ENCODE measurements around the gene TBC1D22A.

TBC1D22A gene

DNA sequence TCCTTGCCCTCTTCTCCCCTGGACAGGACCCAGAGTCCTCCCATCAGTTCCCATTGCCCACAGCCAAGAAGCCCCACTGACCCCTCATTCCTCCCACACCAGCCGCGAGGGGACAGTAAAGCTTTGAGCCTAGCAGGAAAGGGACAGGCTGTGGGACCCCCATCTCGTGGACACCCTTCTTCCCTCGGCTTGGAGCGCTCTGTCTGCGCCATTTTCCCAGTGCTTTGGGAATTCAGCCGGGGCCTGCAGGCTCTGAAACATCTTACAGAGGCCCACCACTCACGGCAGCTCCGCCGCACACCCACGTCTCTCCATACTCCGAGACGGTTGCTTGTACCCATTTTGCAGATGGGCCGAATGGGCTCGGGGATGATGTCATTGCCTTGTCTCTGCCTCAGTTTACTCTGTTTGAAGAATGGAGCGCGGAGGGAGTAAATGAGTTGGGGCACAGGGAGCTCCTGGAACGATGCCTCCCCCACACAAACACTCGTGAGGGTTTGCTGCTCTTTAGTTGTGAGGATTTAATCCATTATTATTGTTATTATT lies 447.7 kb downstream of the TBC1D22A start:
- DNase-seq, result no peak

DNA sequence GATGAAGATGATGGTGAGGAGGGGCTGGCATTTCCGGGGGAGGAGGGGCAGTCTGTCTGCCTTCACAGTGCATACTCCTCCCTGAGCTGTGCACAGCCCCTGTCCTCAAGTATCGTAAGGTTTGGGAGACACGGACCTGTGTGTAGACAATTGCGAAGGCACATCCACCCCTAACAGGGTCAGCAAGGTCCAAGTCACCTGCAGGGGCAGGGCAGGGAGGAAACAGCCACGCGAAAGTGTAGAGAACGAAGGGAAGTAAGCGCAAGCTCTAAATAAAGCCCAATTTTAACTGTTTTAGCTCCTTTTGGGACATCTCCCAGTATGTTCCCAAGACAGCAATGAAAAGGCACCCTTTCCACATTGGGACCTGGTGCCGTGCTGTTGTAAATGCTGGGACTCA lies 448.2 kb downstream of the TBC1D22A start:
- no peak for DNase-seq

DNA sequence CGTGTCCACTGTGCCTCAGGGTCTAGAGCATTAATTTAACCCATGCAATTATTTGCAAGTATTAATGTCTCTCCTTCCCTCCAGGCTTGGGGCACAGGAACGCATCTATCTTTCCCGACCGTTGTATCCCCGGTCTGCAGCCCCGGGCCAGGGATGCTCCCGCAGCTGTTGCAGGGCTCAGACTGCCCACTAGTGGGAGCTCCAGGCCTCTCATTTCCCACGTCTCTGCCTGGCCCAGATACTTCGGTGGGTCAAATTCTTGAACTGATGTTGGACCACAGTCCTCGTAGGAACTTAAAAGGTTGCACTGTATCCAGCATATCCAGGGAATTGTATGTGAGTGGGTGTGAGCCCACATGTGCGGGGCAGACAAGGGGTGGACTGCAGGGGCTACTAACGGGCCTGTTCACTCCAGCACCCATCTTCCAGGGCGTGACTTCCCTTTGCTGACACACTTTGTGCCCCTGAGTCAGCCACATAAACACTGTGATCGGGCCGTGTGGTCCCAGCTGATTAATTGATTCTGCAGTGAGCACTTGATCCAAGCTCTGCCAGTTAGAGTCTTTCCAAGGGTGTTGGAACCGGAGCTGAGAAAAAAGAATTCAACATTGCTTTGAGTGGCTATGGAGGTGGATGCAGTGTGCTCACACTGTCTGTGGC lies 451.3 kb downstream of the TBC1D22A start:
- DNase-seq, result peak; percentile 57

DNA sequence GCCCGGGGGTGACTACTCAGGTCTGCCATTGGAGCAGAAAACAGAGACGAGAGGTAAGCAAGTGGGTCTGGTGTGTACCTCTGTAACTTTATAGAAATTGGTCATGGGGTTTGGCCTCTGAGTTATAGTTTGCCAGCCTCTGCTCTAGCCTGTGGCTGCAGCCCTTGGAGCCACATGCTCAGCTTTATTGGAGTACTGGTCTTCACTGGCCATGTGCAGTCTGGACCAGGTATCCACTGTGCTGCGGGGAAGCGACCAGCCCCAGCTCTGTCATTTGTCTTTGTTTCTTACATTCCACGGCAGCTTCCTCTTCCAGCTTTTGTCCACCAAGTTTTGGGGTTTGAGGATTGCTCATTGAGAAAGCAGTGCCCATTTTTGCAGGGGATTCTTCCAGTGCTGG lies 453.4 kb downstream of the TBC1D22A start:
- no peak for DNase-seq

DNA sequence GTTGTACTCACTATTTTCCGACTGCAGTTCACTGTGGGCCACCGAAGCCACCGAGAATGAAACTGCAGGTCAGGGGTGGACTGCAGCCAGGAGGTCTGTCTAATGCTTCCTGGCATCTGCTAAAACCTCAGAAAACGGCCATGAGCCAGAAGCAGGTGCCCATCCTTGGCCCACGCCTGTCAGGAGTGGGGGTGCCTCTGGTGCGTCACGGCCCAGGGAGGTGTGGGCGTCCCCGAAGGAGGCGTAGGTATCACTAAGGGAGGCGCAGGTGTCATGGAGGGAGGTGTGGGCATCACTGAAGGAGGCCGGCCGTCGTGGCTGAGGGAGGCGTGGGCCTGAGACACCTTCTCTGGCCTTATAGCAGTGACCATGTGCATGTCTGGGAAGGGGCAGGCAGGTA lies 456.2 kb downstream of the TBC1D22A start:
- no peak for DNase-seq

DNA sequence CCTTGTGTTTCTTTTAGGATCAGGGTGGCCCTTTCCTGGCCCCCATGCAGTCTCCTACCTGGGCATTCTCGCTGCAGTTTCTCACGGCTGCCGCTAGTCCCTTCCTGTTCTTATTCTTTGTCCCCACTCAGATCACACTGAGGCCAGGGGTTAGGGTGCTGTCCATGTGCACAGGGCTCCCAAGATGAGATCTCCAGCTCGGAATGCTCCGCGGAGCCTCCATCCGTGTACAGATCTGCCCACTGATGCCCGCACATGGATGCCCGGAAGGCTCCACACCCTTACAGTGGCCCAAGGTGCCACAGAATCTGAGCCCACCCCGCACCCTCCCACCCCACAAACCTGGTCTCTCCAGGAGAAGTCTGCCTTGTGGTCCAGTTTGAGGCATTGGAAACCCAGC lies 457.3 kb downstream of the TBC1D22A start:
- no peak for DNase-seq

DNA sequence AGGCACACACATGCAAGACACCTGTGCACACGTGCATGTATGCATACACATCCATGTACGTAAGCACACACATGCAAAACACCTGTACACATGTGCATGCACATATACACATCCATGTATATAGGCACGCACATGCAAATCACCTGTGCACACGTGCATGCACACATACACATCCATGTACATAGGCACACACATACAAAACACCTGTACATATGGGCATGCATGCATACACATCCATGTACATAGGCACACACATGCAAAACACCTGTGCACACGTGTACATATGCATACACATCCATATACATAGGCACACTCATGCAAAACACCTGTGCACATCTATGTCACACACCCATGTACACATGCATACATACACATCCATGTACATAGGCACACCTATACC lies 458.3 kb downstream of the TBC1D22A start:
- no peak for DNase-seq

DNA sequence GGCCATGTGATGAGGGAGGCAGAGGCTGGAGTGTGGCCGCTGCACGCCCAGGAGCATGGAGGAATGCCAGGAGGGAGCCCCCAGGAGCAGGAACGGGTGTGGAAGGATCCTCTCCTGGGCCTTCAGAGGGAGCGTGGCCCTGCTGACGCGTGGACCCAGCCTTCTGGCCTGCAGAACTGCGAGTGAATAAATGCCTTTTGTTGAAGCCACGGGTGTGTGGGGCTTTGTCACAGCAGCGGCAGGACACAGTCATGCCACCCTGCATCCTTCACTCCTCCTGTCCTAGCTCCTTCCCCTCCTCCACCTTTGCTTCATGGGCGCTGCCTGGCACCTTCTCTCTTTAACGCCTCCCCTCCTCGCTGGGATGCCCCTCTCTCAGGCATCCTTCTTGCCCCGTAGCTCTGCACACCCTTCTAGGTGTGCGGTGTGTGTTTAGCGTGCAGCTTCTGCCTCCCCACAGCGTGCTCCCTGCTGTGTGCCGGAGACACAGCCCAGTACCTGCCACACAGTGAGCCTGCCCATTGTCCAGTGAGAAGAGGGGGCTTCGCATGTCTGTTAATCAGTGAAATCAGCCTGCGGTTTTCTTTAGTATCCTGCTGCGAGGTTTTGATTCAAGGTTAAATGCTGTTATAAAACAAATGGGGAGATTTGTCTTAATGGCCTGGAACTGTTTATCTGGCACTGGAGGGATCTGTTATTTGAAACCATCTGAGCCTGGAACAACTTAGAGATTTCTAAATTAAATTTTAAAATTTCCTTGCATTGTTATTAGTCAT lies 459.6 kb downstream of the TBC1D22A start:
- no peak for DNase-seq
